A549 (cell line): Measurements from ENCODE around the gene DNAJC22. TPM values are rescaled to one million over a fixed set of nuclear protein-coding genes. Genes with fewer than 3 reads are reported as not detected.
"Not testable (repeated sequence)": the region's sequence is repeated elsewhere in the genome, so short reads cannot be mapped to it uniquely, and the experiment has no call there.

Source experiments
- ATAC-seq, 2 experiments: fragments of 200-7000 bp in 1 of 2; fragments of >200 bp in 1 of 2; cut with Nextera tagmentation in 1 of 2; cut with Tn5 transposase in 1 of 2; 3 replicates each; pipeline versions ENCODE4 v1.8.0 to v1.9.1; 2018 to 2020; ENCODE audit warnings: mild to moderate bottlenecking in 1 of 2, moderate library complexity in 1 of 2
- CTCF ChIA-PET: fragments of 300-600 bp; sonication (Branson Sonifier 250); formaldehyde crosslinking; extraction: SDS; loops from one replicate; lab custom pipeline; 2021; ENCODE audit warnings: antibody characterized with exemption, inconsistent platforms; lab: Yijun Ruan, JAX
- POLR2A ChIA-PET: fragments of 350-600 bp; formaldehyde crosslinking; extraction: SDS; loops from one replicate; lab custom pipeline; 2021; ENCODE audit warnings: antibody characterized with exemption, inconsistent platforms; lab: Yijun Ruan, JAX
- DNase-seq, 2 experiments: peaks; one replicate each; pipeline versions ENCODE4 v3.0.0 to v3.0.0-alpha.2; 2011 to 2016; ENCODE audit warnings: low read depth in 1 of 2, low spot score in 1 of 2
- FAIRE-seq: peaks from 2 replicates; lab custom pipeline; 2011; peaks lifted over from hg19 to GRCh38; lab: Jason Lieb, UNC
- H3K27ac ChIP-seq, 2 experiments: fragments of >200 bp; sonication (Bioruptor Twin); formaldehyde crosslinking; 3 replicates each; pipeline ENCODE4 v1.5.1; 2016 to 2017
- H3K4me1 ChIP-seq: fragments of >200 bp; sonication (Bioruptor Twin); formaldehyde crosslinking; 3 replicates; pipeline ENCODE4 v1.6.1; 2016
- H3K4me2 ChIP-seq: fragments of >200 bp; sonication (Bioruptor Twin); formaldehyde crosslinking; 3 replicates; pipeline ENCODE4 v1.6.1; 2016
- H3K4me3 ChIP-seq: fragments of >200 bp; sonication (Bioruptor Twin); formaldehyde crosslinking; 3 replicates; pipeline ENCODE4 v1.5.1; 2016
- H3K9me3 ChIP-seq: fragments of >200 bp; sonication (Bioruptor Twin); formaldehyde crosslinking; 3 replicates; pipeline ENCODE4 v1.6.1; 2016
- GATA3 ChIP-seq: IDR thresholded peaks from 2 replicates; pipeline ENCODE4 v1.6.1; 2012; ENCODE audit warnings: borderline replicate concordance
- HDAC2 ChIP-seq: fragments of 200-600 bp; sonication (generic); IDR thresholded peaks from 2 replicates; pipeline ENCODE4 v1.6.1; 2016
- JUN ChIP-seq, 2 experiments: fragments of >200 bp; sonication (Bioruptor Twin); formaldehyde crosslinking; IDR thresholded peaks; 2 replicates in 1 of 2; 3 replicates in 1 of 2; pipeline ENCODE4 v1.6.1; 2016 to 2017
- JUNB ChIP-seq: fragments of >200 bp; sonication (Bioruptor Twin); formaldehyde crosslinking; IDR thresholded peaks from 2 replicates; pipeline ENCODE4 v1.6.1; 2016
- MYC ChIP-seq: IDR thresholded peaks from 2 replicates; pipeline ENCODE4 v1.6.1; 2012; ENCODE audit warnings: mild to moderate bottlenecking, inconsistent platforms, low read length, improper control_type of control experiment, borderline replicate concordance
- NFE2L2 ChIP-seq: fragments of 150-350 bp; conservative IDR thresholded peaks from 2 replicates; pipeline ENCODE4 v1.6.1; 2014; ENCODE audit warnings: low read length
- NR3C1 ChIP-seq: fragments of >200 bp; sonication (Bioruptor Twin); formaldehyde crosslinking; IDR thresholded peaks from 3 replicates; pipeline ENCODE4 v1.6.1; 2017
- POLR2AphosphoS2 ChIP-seq: conservative IDR thresholded peaks from 2 replicates; pipeline ENCODE4 v1.6.1; 2012; ENCODE audit warnings: low read length, improper control_type of control experiment, inconsistent platforms
- RCOR1 ChIP-seq: fragments of 150-350 bp; IDR thresholded peaks from 2 replicates; pipeline ENCODE4 v1.6.1; 2014; ENCODE audit warnings: antibody characterized with exemption, low read length, low read depth
- REST ChIP-seq: fragments of 200-600 bp; sonication (generic); IDR thresholded peaks from 2 replicates; pipeline ENCODE4 v1.6.1; 2016; ENCODE audit warnings: antibody characterized with exemption, mild to moderate bottlenecking, moderate library complexity
- SREBF2 ChIP-seq: fragments of 450-650 bp; IDR thresholded peaks from 2 replicates; pipeline ENCODE4 v1.6.1; 2014; ENCODE audit warnings: mild to moderate bottlenecking, moderate library complexity
- TP53 ChIP-seq: fragments of 250-450 bp; sonication (Bioruptor Pico); IDR thresholded peaks from 2 replicates; pipeline ENCODE4 v1.5.0; 2021; ENCODE audit warnings: mild to moderate bottlenecking, moderate library complexity
- ZC3H11A ChIP-seq: fragments of 450-650 bp; IDR thresholded peaks from 2 replicates; pipeline ENCODE4 v1.6.1; 2014; ENCODE audit warnings: antibody characterized with exemption, mild to moderate bottlenecking
- ZFP36 ChIP-seq: fragments of 450-650 bp; IDR thresholded peaks from 2 replicates; pipeline ENCODE4 v1.6.1; 2014; ENCODE audit warnings: borderline replicate concordance; ENCODE audit not compliant: partially characterized antibody
- WGBS: methylation state at CpG from one replicate; pipeline ENCODE4 v1.1.6; 2017; ENCODE audit errors: missing lambda C conversion rate; 5-methylcytosine and 5-hydroxymethylcytosine counted together
- polyA plus RNA-seq, 4 experiments: library from polyadenylated mRNA; depleted of rRNA in 3 of 4; stranded (reverse); fragments of >200 nt; fragmentation: RNase III in 1 of 4; extraction: RNeasy Plus Mini Kit Qiagen cat#74134 plus additional on column Dnase treatment in 1 of 4; gene quantifications; 2 replicates in 3 of 4; 3 replicates in 1 of 4; pipeline ENCODE4 v1.2.3, GENCODE V29; 2011 to 2017
- TF ChIP-seq, protein P1 (sequence below): IDR thresholded peaks from 2 replicates; pipeline ENCODE4 v1.6.1; 2012; ENCODE audit warnings: low read depth, borderline replicate concordance

The DNAJC22 gene
- polyA plus RNA-seq, 2 of the 4 experiments (the other 2 are of a cell fraction): 22.6 to 35.5 TPM

DNA sequence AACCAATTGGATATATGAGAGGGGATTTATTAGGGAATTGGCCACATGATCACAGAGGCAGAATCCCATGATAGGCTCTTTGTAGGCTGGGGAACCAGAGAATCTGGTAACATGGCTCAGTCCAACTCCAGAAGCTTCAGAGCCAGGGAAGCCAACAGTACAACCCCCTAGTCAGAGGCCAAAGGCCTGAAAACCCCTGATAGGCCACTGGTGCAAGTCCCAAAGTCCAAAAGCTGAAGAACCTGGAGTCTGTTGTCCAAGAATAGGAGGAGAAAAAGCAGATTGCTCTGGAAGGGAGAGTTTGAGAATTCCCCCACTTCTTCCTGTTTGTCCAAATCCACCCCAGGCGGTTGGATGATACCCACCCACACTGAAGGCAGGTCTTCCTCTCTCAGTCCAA lies 31.9 kb upstream of the DNAJC22 start:
- ChIA-PET CTCF (interaction anchor here (0.7 to 1.9 kb wide), 7 partner anchors 17 to 265 kb away, joined by 3 to 9 read pairs (median 3); partner anchors contain the start of genes DNAJC22 and PRPH), POLR2A (no interaction called here)
- DNase-seq (no peak), ATAC-seq (no peak), FAIRE-seq (no peak)
- TF ChIP-seq NR3C1: no peak
- TF ChIP-seq RCOR1: no peak
- no peak for TF ChIP-seq NFE2L2
- TF ChIP-seq, protein P1, sequence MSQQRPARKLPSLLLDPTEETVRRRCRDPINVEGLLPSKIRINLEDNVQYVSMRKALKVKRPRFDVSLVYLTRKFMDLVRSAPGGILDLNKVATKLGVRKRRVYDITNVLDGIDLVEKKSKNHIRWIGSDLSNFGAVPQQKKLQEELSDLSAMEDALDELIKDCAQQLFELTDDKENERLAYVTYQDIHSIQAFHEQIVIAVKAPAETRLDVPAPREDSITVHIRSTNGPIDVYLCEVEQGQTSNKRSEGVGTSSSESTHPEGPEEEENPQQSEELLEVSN: no peak
- TF ChIP-seq GATA3: no peak
- TF ChIP-seq POLR2AphosphoS2: no peak
- no peak for TF ChIP-seq TP53 (CRISPR knock-in tag)
- no peak for TF ChIP-seq REST
- no peak for TF ChIP-seq MYC
- TF ChIP-seq ZFP36: no peak
- TF ChIP-seq HDAC2: no peak
- no peak for TF ChIP-seq ZC3H11A
- TF ChIP-seq JUNB: no peak
- TF ChIP-seq SREBF2: no peak
- TF ChIP-seq JUN (IDR thresholded peaks at IDR 0.05): no peak
- WGBS: 77% methylated on average over 1 of the region's 1 CpG
- Histone ChIP-seq H3K9me3 (no peaks in the 10 kb centered on the region), H3K27ac (peak overlapping the region; percentile 20 to 74; a peak in 5 of 6 replicates), H3K4me2 (no peak overlapping the region), H3K4me1 (peaks cover 7% of the 10 kb centered on the region; the same call in 2 of the 3 replicates), H3K4me3 (no peak overlapping the region)

- TF ChIP-seq ZC3H11A: peak; percentile 54
- H3K4me1 ChIP-seq: peaks cover 12% of the 10 kb centered on the region
- H3K9me3 ChIP-seq, POLR2A ChIA-PET, FAIRE-seq, H3K27ac ChIP-seq, DNase-seq, H3K4me2 ChIP-seq, H3K4me3 ChIP-seq, ATAC-seq: not testable (repeated sequence)
- CTCF ChIA-PET: interaction anchor here (0.6 to 7.9 kb wide), 4 partner anchors 14 to 869 kb away, joined by 3 to 66 read pairs (median 3); no protein-coding TSS in a partner anchor
- WGBS: 95% methylated on average over 10 of the region's 10 CpGs
Observed at GRCh38 chr12:49317118-49317517, 29.6 kb upstream of the DNAJC22 start.

GRCh38 chr12:49320411-49321103 lies 26.1 kb upstream of the DNAJC22 start:
- ATAC-seq: not testable (repeated sequence)
- CTCF ChIA-PET: interaction anchor here (0.7 to 7.9 kb wide), 6 partner anchors 11 to 31 kb away, joined by 3 to 66 read pairs (median 26); partner anchors contain the start of genes C1QL4 and PRPH
- 90% methylated on average over 9 of the region's 9 CpGs for WGBS

More at GRCh38 chr12:49320411-49321103, 26.1 kb upstream of the DNAJC22 start:
- H3K4me3 ChIP-seq, H3K4me2 ChIP-seq, H3K9me3 ChIP-seq, POLR2A ChIA-PET, DNase-seq, H3K27ac ChIP-seq, FAIRE-seq: not testable (repeated sequence)
- H3K4me1 ChIP-seq: peaks cover 13% of the 10 kb centered on the region
